HG02610 (cell line): ENCODE data around the gene C19orf33.
"Not testable (repeated sequence)": the region's sequence is repeated elsewhere in the genome, so short reads cannot be mapped to it uniquely, and the experiment has no call there.

Source experiments
- ATAC-seq: cut with Tn5 transposase; IDR thresholded peaks from one replicate; pipeline ENCODE4 v1.9.1; 2021; ENCODE audit warnings: mild to moderate bottlenecking, moderate library complexity; ENCODE audit not compliant: unreplicated experiment

C19orf33 gene

GRCh38 chr19:38303517-38304351 is at the start of gene C19orf33:
Gene C19orf33, plus strand, starts transcription at chr19:38304251. Its CDS starts 11 bp downstream, at chr19:38304262.
- no peak for ATAC-seq

- ATAC-seq: no peak
Measured at GRCh38 chr19:38255383-38256014, 48.6 kb upstream of the C19orf33 start.

- not testable (repeated sequence) for ATAC-seq
Measured at GRCh38 chr19:38261942-38262341, 42.1 kb upstream of the C19orf33 start.

DNA sequence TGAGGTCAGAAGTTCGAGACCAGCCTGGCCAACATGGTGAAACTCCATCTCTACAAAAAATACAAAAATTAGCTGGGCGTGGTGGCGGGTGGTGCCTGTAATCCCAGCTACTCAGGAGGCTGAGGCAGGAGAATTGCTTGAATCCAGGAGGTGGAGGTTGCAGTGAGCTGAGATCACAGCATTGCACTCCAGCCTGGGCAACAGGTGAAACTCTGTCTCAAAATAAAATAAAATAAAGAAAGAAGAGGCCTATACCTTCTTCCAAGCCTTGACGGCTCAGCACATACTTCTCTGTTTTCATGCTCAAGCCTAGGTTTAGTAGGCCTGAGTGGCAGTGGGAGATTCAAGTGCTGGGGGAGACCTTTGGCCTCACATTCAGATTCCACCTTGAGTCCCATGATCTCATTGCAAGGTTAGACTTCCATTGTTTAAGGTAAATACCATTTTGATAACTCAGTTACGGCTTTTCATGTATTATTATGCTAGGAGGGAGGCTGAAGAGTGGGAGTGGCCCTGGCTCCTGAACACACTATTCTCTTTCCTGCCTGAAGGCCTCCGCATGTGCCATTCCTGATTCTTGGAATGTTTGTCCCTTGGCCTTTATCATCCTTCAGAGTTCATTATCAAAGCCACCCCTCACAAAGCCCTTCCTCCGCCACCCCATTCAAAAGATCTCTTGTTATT is 41.3 kb upstream of the C19orf33 start:
- ATAC-seq: no peak

DNA sequence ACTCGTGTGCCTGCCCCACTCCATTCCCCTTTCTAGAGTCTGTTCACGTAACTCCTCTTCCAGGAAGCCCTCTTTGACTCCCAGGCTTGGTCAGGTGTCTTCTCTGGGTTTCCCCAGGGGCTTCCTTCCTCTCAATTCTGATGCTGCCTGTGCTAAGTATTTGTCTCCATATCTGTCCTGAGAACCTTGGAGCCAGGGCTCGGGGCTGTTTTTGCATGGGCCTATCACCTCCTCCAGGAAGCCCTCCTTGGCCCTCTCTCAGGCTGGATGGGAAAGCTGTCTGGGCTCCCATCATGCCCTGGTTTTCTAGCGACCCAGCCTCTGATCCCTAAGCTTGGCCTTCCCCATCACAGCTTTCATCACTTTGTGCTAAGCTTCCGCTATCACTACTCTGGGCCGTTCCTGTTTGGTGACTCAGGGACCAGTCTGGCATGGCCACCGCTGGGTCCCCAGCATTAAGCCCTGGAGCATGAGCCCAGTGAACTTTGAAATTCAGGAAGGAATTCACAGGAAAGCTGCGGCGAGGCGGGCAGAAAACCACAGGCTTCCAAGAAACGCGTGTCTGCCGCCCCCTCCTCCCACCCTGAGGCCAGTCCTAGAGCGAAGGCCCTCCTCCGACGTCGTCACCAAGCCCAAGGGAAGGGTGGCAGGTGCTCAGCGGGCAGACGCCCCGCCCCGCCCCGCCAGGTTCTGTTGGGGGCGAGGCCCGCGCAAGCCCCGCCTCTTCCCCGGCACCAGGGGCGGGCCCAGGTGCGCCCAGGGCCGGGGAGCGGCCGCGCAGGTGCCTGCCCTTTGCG is 40.2 kb upstream of the C19orf33 start:
- ATAC-seq: no peak

DNA sequence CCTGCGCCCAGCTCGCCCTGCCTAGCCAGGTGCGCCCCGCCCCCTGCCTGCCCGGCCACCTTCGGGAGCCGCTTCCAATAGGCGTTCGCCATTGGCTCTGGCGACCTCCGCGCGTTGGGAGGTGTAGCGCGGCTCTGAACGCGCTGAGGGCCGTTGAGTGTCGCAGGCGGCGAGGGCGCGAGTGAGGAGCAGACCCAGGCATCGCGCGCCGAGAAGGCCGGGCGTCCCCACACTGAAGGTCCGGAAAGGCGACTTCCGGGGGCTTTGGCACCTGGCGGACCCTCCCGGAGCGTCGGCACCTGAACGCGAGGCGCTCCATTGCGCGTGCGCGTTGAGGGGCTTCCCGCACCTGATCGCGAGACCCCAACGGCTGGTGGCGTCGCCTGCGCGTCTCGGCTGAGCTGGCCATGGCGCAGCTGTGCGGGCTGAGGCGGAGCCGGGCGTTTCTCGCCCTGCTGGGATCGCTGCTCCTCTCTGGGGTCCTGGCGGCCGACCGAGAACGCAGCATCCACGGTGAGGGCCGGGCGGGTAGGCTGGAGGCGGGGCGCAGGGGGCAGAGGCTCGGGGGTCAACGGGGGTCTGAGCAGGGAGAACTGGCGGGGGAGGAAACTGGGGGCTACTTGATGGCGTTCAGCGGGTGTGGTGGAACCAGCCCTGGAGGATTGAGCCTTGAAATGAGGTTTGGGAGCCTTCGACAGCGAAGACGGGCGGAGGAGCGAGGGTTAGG is 39.4 kb upstream of the C19orf33 start, which contains the start of gene SPINT2:
Gene SPINT2, plus strand, starts transcription at position 88 of the 727 bp plus-strand sequence. Its CDS starts 320 bp downstream, at position 408.
- ATAC-seq: no peak

GRCh38 chr19:38265213-38265861 is 38.7 kb upstream of the C19orf33 start:
- no peak for ATAC-seq

DNA sequence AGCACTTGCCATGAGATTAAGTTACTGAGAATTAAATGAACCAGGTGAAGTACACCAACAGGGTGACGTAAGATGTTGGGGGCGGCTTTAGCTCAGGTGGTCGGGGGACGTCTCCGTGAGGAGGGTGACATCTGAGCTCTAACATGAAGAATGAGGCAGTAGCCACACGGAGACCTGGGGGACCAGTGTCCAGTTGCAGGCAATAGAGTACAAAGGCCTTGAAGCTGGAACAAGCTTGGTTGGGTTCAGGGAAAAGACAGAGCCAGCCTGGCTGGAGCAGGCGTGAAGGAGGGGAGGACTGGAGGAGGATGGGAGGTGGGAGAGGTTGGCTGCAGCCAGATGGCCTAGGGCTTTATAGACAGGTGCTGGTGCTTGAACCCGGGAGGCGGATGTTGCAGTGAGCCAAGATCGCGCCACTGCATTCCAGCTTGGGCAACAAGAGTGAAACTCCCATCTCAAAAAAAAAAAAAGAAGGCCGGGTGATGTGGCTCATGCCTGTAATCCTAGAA is 38.1 kb upstream of the C19orf33 start:
- ATAC-seq: no peak

- no peak for ATAC-seq
Measured at GRCh38 chr19:38266981-38267597, 37.0 kb upstream of the C19orf33 start.

DNA sequence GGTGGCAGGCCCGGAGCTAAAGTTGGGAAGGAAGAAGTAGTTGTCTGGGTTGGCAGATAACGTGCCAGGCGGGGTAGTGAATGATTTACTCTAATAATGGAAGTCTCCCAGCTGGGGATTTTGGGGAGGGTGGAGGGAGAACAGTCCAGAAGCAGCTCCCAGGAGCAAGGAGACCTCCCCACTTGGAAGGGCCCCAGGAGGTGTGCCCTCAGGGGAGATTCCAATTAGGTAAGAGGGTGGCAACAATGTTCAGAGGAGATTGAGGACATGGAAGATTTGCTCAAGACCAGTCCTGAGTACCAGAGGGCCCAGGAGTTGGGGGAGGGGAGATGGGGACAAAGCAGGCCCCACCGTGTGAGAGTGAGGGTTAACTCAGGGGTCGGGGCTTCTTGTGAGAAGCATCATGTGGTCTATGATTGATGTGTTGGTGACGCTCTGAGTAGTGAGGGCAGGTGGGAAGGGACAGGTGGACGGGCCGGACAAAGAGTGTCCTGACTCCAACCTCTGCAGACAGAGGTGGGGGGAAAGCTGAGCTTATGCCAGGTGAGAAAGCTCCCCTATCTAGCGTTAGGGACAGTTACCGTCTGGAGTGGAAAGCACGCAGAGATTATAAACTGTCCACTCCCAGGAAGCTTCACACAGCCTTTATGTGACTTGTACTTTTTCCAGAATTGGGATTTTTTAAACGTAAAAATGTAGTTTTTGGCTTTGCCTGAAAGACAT is 36.1 kb upstream of the C19orf33 start:
- no peak for ATAC-seq

GRCh38 chr19:38268539-38268938 is 35.5 kb upstream of the C19orf33 start:
- ATAC-seq: no peak

DNA sequence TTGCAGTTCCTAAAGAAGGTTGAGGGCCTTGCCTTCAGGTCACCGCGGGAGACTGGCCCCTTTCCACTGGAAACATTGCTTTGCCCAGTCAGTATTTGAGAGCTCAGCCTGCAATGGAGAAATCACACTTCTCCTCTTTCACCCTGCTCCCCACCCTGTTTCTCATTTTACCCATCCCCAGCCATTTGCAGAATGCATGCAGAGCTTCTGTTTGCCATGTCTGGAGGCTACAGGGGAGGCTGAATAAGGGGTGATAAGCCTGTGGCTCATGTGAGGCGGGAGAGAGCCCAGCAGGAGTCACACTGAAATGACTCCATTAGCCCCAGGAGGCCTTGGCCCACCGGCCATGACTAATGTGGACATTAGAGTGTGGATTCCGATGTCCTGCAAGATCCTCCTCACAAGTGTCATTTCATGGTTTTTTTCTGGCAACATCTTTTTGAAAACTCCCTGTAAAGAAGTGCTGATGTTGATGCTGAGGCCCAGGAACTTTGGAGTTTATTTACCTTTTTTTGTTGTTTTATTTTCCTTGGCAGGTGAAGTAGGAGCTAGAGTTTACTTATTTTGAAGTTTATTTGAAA is 33.4 kb upstream of the C19orf33 start:
- ATAC-seq: no peak

GRCh38 chr19:38273499-38273898 is 30.6 kb upstream of the C19orf33 start:
- ATAC-seq: no peak

- ATAC-seq: no peak
Measured at GRCh38 chr19:38274739-38275138, 29.3 kb upstream of the C19orf33 start.

DNA sequence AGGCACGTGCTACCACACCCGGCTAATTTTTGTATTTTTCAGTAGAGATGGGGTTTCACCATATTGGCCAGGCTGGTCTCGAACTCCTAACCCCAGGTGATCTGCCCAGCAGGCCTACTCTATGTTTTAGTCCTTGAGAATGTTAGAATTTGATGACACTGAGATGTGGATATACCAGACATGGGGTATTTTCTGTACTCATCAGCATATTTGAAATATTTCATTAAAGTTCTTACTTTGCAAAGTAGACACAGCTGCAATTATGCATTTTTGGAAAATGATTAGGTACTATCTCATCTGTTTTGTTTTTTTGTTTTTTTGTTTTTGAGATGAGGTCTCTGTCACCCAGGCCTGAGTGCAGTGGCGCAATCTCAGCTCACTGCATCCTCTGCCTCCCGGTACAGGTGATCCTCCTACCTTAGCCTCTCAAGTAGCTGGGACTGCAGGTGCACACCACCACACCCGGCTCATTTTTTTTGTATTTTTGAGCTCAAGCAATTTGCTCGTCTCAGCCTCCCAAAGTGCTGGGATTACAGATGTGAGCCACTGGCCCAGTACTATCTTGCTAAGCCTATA is 27.0 kb upstream of the C19orf33 start:
- ATAC-seq: no peak

DNA sequence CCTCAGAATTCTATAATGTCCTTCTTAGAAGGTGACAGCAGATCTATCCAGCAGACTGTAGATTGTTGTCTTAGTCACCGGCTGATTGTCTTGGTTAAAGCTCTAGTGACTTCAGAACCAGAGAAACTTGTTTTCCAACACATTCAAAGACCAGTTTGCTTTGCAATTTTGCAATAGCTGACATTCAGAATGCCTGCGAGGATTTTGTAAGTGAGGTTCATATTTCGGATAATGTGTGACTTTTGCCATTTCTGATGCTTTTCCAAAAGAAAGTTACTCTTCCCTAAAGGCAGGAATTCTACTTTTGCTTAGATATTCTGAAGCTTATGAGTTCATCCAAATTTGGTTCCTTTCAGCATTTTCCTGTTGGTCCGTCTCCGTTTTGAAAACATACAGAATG is 26.5 kb upstream of the C19orf33 start:
- no peak for ATAC-seq

DNA sequence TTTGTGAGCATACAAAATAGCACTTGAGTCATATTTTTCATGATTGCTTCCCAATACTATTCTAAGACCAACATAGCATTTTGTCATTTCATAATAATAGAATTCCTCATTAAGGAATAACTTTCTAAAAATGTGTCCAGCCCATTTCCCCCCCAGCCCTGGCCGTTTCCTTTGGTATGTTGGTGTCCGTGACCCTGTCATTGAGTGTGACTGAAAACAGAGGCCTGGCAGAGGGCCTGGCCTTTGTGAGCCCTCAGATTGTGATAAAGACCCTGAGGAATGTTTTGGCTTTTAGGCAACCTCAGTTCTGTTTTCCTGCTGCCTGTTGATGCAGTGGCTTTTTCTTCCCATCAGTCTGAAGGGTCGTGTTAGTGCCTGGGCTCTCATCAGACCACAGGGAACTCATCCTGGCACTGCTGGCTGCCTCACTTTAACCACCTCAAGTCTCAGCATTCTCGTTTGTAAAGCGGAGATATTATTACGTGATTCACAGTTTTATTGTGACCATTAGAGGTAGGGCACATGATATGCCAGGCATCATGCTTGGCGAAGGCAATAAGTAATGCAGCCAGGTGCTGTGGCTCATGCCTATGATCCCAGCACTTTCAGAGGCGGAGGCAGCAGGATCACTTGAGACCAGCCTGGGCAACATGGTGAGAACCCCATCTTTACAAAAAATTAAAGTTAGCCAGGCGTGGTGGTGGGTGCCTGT is 25.9 kb upstream of the C19orf33 start:
- no peak for ATAC-seq
